ENCODE data around the gene ABLIM2. TPM values are rescaled to one million over a fixed set of nuclear protein-coding genes. Genes with fewer than 3 reads are reported as not detected.

The ABLIM2 gene
- total and polyA plus RNA-seq, 10 of the 15 experiments (the other 5 are each of a cell fraction or from before 2014, with no cell fraction given) = 0.03 to 0.15 (median 0.05) TPM; not detected in 7

- TF ChIP-seq, protein P1, sequence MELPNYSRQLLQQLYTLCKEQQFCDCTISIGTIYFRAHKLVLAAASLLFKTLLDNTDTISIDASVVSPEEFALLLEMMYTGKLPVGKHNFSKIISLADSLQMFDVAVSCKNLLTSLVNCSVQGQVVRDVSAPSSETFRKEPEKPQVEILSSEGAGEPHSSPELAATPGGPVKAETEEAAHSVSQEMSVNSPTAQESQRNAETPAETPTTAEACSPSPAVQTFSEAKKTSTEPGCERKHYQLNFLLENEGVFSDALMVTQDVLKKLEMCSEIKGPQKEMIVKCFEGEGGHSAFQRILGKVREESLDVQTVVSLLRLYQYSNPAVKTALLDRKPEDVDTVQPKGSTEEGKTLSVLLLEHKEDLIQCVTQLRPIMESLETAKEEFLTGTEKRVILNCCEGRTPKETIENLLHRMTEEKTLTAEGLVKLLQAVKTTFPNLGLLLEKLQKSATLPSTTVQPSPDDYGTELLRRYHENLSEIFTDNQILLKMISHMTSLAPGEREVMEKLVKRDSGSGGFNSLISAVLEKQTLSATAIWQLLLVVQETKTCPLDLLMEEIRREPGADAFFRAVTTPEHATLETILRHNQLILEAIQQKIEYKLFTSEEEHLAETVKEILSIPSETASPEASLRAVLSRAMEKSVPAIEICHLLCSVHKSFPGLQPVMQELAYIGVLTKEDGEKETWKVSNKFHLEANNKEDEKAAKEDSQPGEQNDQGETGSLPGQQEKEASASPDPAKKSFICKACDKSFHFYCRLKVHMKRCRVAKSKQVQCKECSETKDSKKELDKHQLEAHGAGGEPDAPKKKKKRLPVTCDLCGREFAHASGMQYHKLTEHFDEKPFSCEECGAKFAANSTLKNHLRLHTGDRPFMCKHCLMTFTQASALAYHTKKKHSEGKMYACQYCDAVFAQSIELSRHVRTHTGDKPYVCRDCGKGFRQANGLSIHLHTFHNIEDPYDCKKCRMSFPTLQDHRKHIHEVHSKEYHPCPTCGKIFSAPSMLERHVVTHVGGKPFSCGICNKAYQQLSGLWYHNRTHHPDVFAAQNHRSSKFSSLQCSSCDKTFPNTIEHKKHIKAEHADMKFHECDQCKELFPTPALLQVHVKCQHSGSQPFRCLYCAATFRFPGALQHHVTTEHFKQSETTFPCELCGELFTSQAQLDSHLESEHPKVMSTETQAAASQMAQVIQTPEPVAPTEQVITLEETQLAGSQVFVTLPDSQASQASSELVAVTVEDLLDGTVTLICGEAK (IDR thresholded peaks at IDR 0.05; ENCODE audit: borderline replicate concordance) = no peak
Observed at GRCh38 chr4:8051644-8052043, 107.0 kb downstream of the ABLIM2 start (continued).

DNA sequence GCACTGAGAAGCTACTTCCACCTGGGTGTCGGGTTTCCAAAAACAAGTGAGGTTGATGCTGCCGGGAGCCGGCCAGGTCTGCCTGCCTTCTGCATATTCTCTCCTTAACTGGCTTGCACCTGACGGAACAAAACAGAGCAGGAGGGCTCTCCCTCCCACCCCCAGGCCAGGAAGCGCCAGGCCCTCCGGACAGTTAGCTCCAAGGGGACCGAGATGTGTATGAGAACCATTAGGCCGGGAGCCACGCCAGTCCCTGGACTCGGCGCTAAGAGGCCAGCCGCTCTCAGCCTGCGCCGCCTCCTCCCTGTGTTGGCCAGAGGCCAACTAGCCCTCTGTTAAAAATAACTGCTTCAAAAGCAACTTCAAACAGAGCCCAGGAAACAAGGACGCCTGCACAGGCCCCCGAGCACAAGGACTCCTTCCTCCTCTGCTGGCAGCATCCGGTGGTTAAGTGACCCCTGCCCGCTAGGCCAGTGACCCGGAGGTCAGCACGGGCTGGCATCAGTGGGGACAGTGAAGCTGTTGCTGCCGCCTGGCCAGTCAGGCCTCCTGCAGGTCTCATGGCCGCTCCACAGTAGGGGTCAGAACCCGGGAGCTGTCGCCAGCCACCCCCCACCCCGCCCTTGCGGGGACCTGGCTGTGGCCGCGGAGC, 107.9 kb downstream of the ABLIM2 start:
- H4K20me1 ChIP-seq (ENCODE audit: control insufficient read depth, insufficient read depth) = no peaks in the 10 kb centered on the region
- SMC1A ChIA-PET (ENCODE audit: uncharacterized antibody, unreplicated experiment) = no interaction called here
- H3K27me3 ChIP-seq (replicated peaks in 1 of 2; ENCODE audit: control insufficient read depth in 2 of 2, insufficient read depth in 2 of 2, low read length in 1 of 2) = peaks cover 0 to 2% of the 10 kb centered on the region in 2 experiments; a peak in 2 of 4 replicates
- in situ Hi-C loops (cut with MboI) = no loop called here
- H3K27ac ChIP-seq (ENCODE audit: control insufficient read depth, insufficient read depth) = no peak overlapping the region
- H3K79me2 ChIP-seq (ENCODE audit: control insufficient read depth, insufficient read depth, low read length) = no peaks in the 10 kb centered on the region
- TF ChIP-seq ZNF384 (IDR thresholded peaks at IDR 0.05; ENCODE audit: borderline replicate concordance, low read depth, low read length) (no peak), STAT1 (conservative IDR thresholded peaks at IDR 0.05) (no peak), SUPT20H (IDR thresholded peaks at IDR 0.05; ENCODE audit: borderline replicate concordance, control insufficient read depth, low read depth, low read length) (no peak), MTA2 (IDR thresholded peaks at IDR 0.05; ENCODE audit: low read depth) (no peak), SPI1 (IDR thresholded peaks at IDR 0.05; ENCODE audit: borderline replicate concordance, insufficient read depth, low read depth, low read length) (no peak), ESRRA (IDR thresholded peaks at IDR 0.05; ENCODE audit: low read length) (no peak)
- TF ChIP-seq, protein P2, sequence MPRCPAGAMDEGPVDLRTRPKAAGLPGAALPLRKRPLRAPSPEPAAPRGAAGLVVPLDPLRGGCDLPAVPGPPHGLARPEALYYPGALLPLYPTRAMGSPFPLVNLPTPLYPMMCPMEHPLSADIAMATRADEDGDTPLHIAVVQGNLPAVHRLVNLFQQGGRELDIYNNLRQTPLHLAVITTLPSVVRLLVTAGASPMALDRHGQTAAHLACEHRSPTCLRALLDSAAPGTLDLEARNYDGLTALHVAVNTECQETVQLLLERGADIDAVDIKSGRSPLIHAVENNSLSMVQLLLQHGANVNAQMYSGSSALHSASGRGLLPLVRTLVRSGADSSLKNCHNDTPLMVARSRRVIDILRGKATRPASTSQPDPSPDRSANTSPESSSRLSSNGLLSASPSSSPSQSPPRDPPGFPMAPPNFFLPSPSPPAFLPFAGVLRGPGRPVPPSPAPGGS (IDR thresholded peaks at IDR 0.05; ENCODE audit: borderline replicate concordance, insufficient read depth, low read depth, low read length, poor library complexity, severe bottlenecking) = no peak
- CTCF ChIA-PET = interaction anchor here (0.7 kb wide), 1 partner anchor 472 kb away, joined by 4 read pairs; no protein-coding TSS in a partner anchor
- H3K9me3 ChIP-seq (replicated peaks; ENCODE audit: control insufficient read depth, insufficient read depth, low read length) = no peaks in the 10 kb centered on the region
- RAD21 ChIA-PET (ENCODE audit: unreplicated experiment) = no interaction called here
- no peak for DNase-seq (ENCODE audit: low read depth, low spot score)
- 20% methylated on average over 28 of the region's 28 CpGs for WGBS (ENCODE audit: insufficient coverage, insufficient replicate concordance, low lambda C conversion rate, missing lambda C conversion rate)
- POLR2A ChIA-PET = no interaction called here
- no peak overlapping the region for H2AFZ ChIP-seq (ENCODE audit: control insufficient read depth, low read depth, low read length)
- ATAC-seq = no peak
- BruUV-seq (replicated peaks) = no TSS peak
- no peak overlapping the region for H3K4me2 ChIP-seq (ENCODE audit: control insufficient read depth, insufficient read depth)
- H3K4me1 ChIP-seq (ENCODE audit: control insufficient read depth, insufficient read depth, low read length) = no peaks in the 10 kb centered on the region
- H3K4me3 ChIP-seq = no peak overlapping the region
- no peaks in the 10 kb centered on the region for H3K36me3 ChIP-seq (ENCODE audit: control insufficient read depth in 2 of 2, insufficient read depth in 2 of 2, low read length in 1 of 2)
- FAIRE-seq = no peak
- no peak overlapping the region for H3K9ac ChIP-seq (ENCODE audit: control insufficient read depth, insufficient read depth, low read length)
- intact Hi-C loops (cut with micrococcal nuclease; ENCODE audit: unreplicated experiment) = no loop called here
